HepG2 (cell line): Measurements from ENCODE around the gene INTU. TPM values are rescaled to one million over a fixed set of nuclear protein-coding genes. Genes with fewer than 3 reads are reported as not detected.

Source experiments
- ATAC-seq: fragments of 200-7000 bp; cut with Tn5 transposase; 3 replicates; pipeline ENCODE4 v1.9.1; 2020; ENCODE audit warnings: mild to moderate bottlenecking, moderate library complexity
- Bru-seq: library from RNA; stranded (reverse); fragments of 400-500 nt; gene quantifications from one replicate; lab custom pipeline; 2021; lab: Mats Ljungman, UMichigan
- BruChase-seq, 2 experiments: library from RNA; stranded (reverse); fragments of 400-500 nt; gene quantifications; one replicate each; lab custom pipeline; 2021; lab: Mats Ljungman, UMichigan
- BruUV-seq: library from RNA; stranded (reverse); fragments of 400-500 nt; replicated peaks from 2 replicates; lab custom pipeline; 2021; lab: Mats Ljungman, UMichigan
- CTCF ChIA-PET: fragments of 300-600 bp; formaldehyde crosslinking; extraction: SDS; loops from one replicate; lab custom pipeline; 2021; ENCODE audit warnings: low total read pairs, inconsistent platforms, low intra/inter-chr PET ratio; lab: Yijun Ruan, JAX
- POLR2A ChIA-PET: fragments of 350-600 bp; sonication (Branson Sonifier 250); formaldehyde crosslinking; loops from one replicate; lab custom pipeline; 2020; ENCODE audit warnings: antibody characterized with exemption, inconsistent platforms; lab: Yijun Ruan, JAX
- DNase-seq: peaks from one replicate; pipeline ENCODE4 v3.0.0-alpha.2; 2015; ENCODE audit warnings: low spot score
- FAIRE-seq: peaks from 3 replicates; lab custom pipeline; 2011; peaks lifted over from hg19 to GRCh38; lab: Jason Lieb, UNC
- H2AFZ ChIP-seq: one replicate; pipeline ENCODE4 v1.6.1; 2011; ENCODE audit warnings: low read length, inconsistent platforms
- H3K27ac ChIP-seq: fragments of 300-600 bp; 3 replicates; pipeline ENCODE4 v1.8.0; 2011; ENCODE audit warnings: mixed run types, mild to moderate bottlenecking, mixed read lengths, low read length, inconsistent platforms; ENCODE audit not compliant: insufficient read depth; ENCODE audit errors: extremely low read length
- H3K27me3 ChIP-seq, 2 experiments: fragments of 200-600 bp in 1 of 2; 2 replicates in 1 of 2; 3 replicates in 1 of 2; pipeline versions ENCODE4 v1.6.0 to v1.8.0; 2011; ENCODE audit warnings: low read length in 2 of 2, mild to moderate bottlenecking in 2 of 2, moderate library complexity in 2 of 2, inconsistent platforms in 1 of 2; ENCODE audit not compliant: insufficient read depth in 2 of 2, control insufficient read depth in 1 of 2
- H3K36me3 ChIP-seq, 2 experiments: fragments of 200-600 bp in 1 of 2; replicated peaks in 1 of 2; 2 replicates in 1 of 2; 3 replicates in 1 of 2; pipeline versions ENCODE4 v1.5.1 to v1.8.0; 2011; ENCODE audit warnings: low read length in 2 of 2, inconsistent platforms in 1 of 2; ENCODE audit not compliant: insufficient read depth in 2 of 2, control insufficient read depth in 1 of 2
- H3K4me1 ChIP-seq: 2 replicates; pipeline ENCODE4 v1.5.1; 2012; ENCODE audit warnings: low read length, inconsistent platforms; ENCODE audit not compliant: insufficient read depth
- H3K4me2 ChIP-seq: 2 replicates; pipeline ENCODE4 v1.6.0; 2011; ENCODE audit warnings: low read depth, low read length, inconsistent platforms
- H3K4me3 ChIP-seq, 3 experiments: fragments of 200-600 bp in 1 of 3; sonication (generic), shearing (Covaris generic) in 1 of 3; replicated peaks in 1 of 3; 2 replicates each; pipeline ENCODE4 v1.5.1; 2011 to 2016; ENCODE audit warnings: low read length in 3 of 3, inconsistent platforms in 2 of 3, low read depth in 2 of 3, mild to moderate bottlenecking in 2 of 3, control low read depth in 1 of 3, mixed read lengths in 1 of 3; ENCODE audit not compliant: insufficient read depth in 1 of 3
- H3K79me2 ChIP-seq: one replicate; pipeline ENCODE4 v1.6.1; 2011; ENCODE audit warnings: low read length, inconsistent platforms; ENCODE audit not compliant: insufficient read depth
- H3K9ac ChIP-seq: 2 replicates; pipeline ENCODE4 v1.6.0; 2011; ENCODE audit warnings: mild to moderate bottlenecking, low read depth, low read length, inconsistent platforms; ENCODE audit not compliant: insufficient read depth
- H3K9me3 ChIP-seq: 2 replicates; pipeline ENCODE4 v1.5.1; 2012; ENCODE audit warnings: mild to moderate bottlenecking, low read length
- H4K20me1 ChIP-seq: 2 replicates; pipeline ENCODE4 v1.6.0; 2011; ENCODE audit warnings: inconsistent platforms, mild to moderate bottlenecking, low read length, moderate library complexity; ENCODE audit not compliant: insufficient read depth
- ARID3A ChIP-seq: IDR thresholded peaks from 2 replicates; pipeline ENCODE4 v1.6.1; 2012; ENCODE audit warnings: low read depth, low read length, improper control_type of control experiment
- HHEX ChIP-seq: IDR thresholded peaks from 2 replicates; pipeline ENCODE4 v1.6.1; 2016; ENCODE audit warnings: control low read depth
- HOMEZ ChIP-seq: IDR thresholded peaks from 2 replicates; pipeline ENCODE4 v1.6.1; 2016; ENCODE audit warnings: low read depth
- POGZ ChIP-seq: sonication (generic); formaldehyde crosslinking; IDR thresholded peaks from 2 replicates; pipeline ENCODE4 v1.4.0; 2020; ENCODE audit warnings: mild to moderate bottlenecking, missing genetic modification reagents
- PREB ChIP-seq: sonication (generic); formaldehyde crosslinking; IDR thresholded peaks from 2 replicates; pipeline ENCODE4 v1.4.0; 2020; ENCODE audit warnings: missing genetic modification reagents
- SAP130 ChIP-seq: IDR thresholded peaks from 2 replicates; pipeline ENCODE4 v1.6.1; 2016; ENCODE audit warnings: low read depth
- TFDP2 ChIP-seq: sonication (generic); formaldehyde crosslinking; IDR thresholded peaks from 2 replicates; pipeline ENCODE4 v1.4.0; 2020; ENCODE audit warnings: missing genetic modification reagents
- ZNF264 ChIP-seq: sonication (generic); formaldehyde crosslinking; IDR thresholded peaks from 2 replicates; pipeline ENCODE4 v1.4.0; 2020; ENCODE audit warnings: missing genetic modification reagents
- ZNF44 ChIP-seq: sonication (generic); formaldehyde crosslinking; IDR thresholded peaks from 2 replicates; pipeline ENCODE4 v1.5.1; 2020; ENCODE audit warnings: mild to moderate bottlenecking, missing genetic modification reagents
- ZSCAN31 ChIP-seq: sonication (generic); formaldehyde crosslinking; IDR thresholded peaks from 2 replicates; pipeline ENCODE4 v1.5.0; 2020; ENCODE audit warnings: low read depth, mild to moderate bottlenecking, missing genetic modification reagents
- WGBS: methylation state at CpG from one replicate; pipeline ENCODE4 v1.1.6; 2017; ENCODE audit warnings: low lambda C conversion rate; 5-methylcytosine and 5-hydroxymethylcytosine counted together
- in situ Hi-C: cut with HindIII; loops from 2 replicates; pipeline ENCODE4 v1.10.0; 2017; ENCODE audit warnings: low pct_unique_long_range_greater_than_20kb; ENCODE audit not compliant: extremely low pct_ligation_motif_present
- intact Hi-C: fragments of 100-400 bp; cut with micrococcal nuclease; formaldehyde crosslinking; loops from one replicate; pipeline ENCODE4 v1.10.0; 2022; ENCODE audit not compliant: unreplicated experiment
- long read RNA-seq, 2 experiments: library from RNA in 1 of 2; library from polyadenylated mRNA in 1 of 2; stranded (forward) in 1 of 2; unstranded in 1 of 2; transcript quantifications; one replicate each; pipeline ENCODE4 v2.0.0, GENCODE V29; 2019 to 2022
- polyA minus RNA-seq, 3 experiments: library from RNA; depleted of rRNA, polyadenylated mRNA; stranded (reverse); fragments of >200 nt; gene quantifications; 2 replicates each; pipeline ENCODE4 v1.2.3, GENCODE V29; 2011; ENCODE audit warnings: low replicate concordance in 1 of 3
- polyA plus RNA-seq, 8 experiments: library from polyadenylated mRNA; depleted of rRNA in 3 of 8; stranded (reverse) in 7 of 8; unstranded in 1 of 8; fragments of >200 nt; fragmentation: Illumina TruSeq in 4 of 8; extraction: Trizol in 4 of 8; gene quantifications; 2 replicates each; pipeline versions ENCODE4 v1.2.1 to v1.2.3, GENCODE V29; 2011 to 2016; ENCODE audit warnings: low read depth in 4 of 8, missing spikeins in 1 of 8, mixed read lengths in 1 of 8; ENCODE audit not compliant: insufficient read depth in 1 of 8
- total RNA-seq, 5 experiments: library from RNA; depleted of rRNA; stranded (reverse); fragments of >200 nt; fragmentation: Illumina TruSeq; extraction: Trizol; gene quantifications; 2 replicates each; pipeline ENCODE4 v1.2.3, GENCODE V29; 2016; ENCODE audit warnings: low read depth in 1 of 5

Gene INTU
- 6.2 and 7.5 TPM in 2 replicates for total RNA-seq (2016; rRNA removed; fragmentation: Illumina TruSeq; extraction: Trizol)
- total RNA-seq (2016; cell fraction: cytosol; rRNA removed; fragmentation: Illumina TruSeq; extraction: Trizol; ENCODE audit: low read depth): 2.3 and 2.6 TPM in 2 replicates
- 6.1 and 7.3 TPM in 2 replicates for total RNA-seq (2016; cell fraction: insoluble cytoplasmic fraction; rRNA removed; fragmentation: Illumina TruSeq; extraction: Trizol)
- 2.0 and 3.2 TPM in 2 replicates for total RNA-seq (2016; cell fraction: membrane; rRNA removed; fragmentation: Illumina TruSeq; extraction: Trizol)
- total RNA-seq (2016; cell fraction: nucleus; rRNA removed; fragmentation: Illumina TruSeq; extraction: Trizol): 14.4 and 15.1 TPM in 2 replicates
- 4.6 and 5.3 TPM in 2 replicates for polyA plus RNA-seq (2011; rRNA removed)
- polyA plus RNA-seq (2011; cell fraction: cytosol; rRNA removed): 1.0 and 1.2 TPM in 2 replicates
- polyA plus RNA-seq (2011; cell fraction: nucleus; rRNA removed): 13.0 and 13.6 TPM in 2 replicates
- polyA plus RNA-seq (2012): 2.1 and 3.1 TPM in 2 replicates
- polyA plus RNA-seq (2016; cell fraction: cytosol; fragmentation: Illumina TruSeq; extraction: Trizol; ENCODE audit: low read depth): 0.26 and 0.31 TPM in 2 replicates
- 2.4 and 2.6 TPM in 2 replicates for polyA plus RNA-seq (2016; cell fraction: insoluble cytoplasmic fraction; fragmentation: Illumina TruSeq; extraction: Trizol; ENCODE audit: low read depth)
- 0.24 and 0.41 TPM in 2 replicates for polyA plus RNA-seq (2016; cell fraction: membrane; fragmentation: Illumina TruSeq; extraction: Trizol; ENCODE audit: low read depth)
- 12.5 and 13.8 TPM in 2 replicates for polyA plus RNA-seq (2016; cell fraction: nucleus; fragmentation: Illumina TruSeq; extraction: Trizol; ENCODE audit: insufficient read depth, low read depth)
- 4.3 TPM in 2 replicates for polyA minus RNA-seq (2011; rRNA and poly(A)+ RNA removed; ENCODE audit: low replicate concordance)
- 3.0 and 3.7 TPM in 2 replicates for polyA minus RNA-seq (2011; cell fraction: cytosol; rRNA and poly(A)+ RNA removed)
- 24.3 and 30.0 TPM in 2 replicates for polyA minus RNA-seq (2011; cell fraction: nucleus; rRNA and poly(A)+ RNA removed)
- percentile 55 among the genes with signal in this experiment for Bru-seq, nascent RNA
- BruChase-seq, experiment 1, labeled RNA remaining after a 6-hour chase: percentile 53 among the genes with signal in this experiment
- percentile 56 among the genes with signal in this experiment for BruChase-seq, experiment 2, labeled RNA remaining after a 2-hour chase
- long read RNA-seq, experiment 1, partial matches to known transcripts: 2 of 2 reads
- long read RNA-seq, experiment 1, other reads (novel, unspliced or antisense): 0 of 2 reads
- long read RNA-seq, experiment 2, partial matches to known transcripts: 0 of 3 reads
- long read RNA-seq, experiment 2, other reads (novel, unspliced or antisense): 3 of 3 reads

- POLR2A ChIA-PET: interaction anchor here (0.8 to 1.1 kb wide), 5 partner anchors 9 to 655 kb away, joined by 3 read pairs; partner anchors contain the start of genes ABHD18, MFSD8 and PGRMC2
- in situ Hi-C loops: no loop called here
- TF ChIP-seq SAP130 (peak; percentile 96), HOMEZ (peak; percentile 66; the same call in 1 of the 2 replicates), ZNF44 (CRISPR knock-in tag) (no peak), ZSCAN31 (CRISPR knock-in tag) (no peak), ARID3A (no peak), HHEX (CRISPR knock-in tag) (no peak), TFDP2 (CRISPR knock-in tag) (peak; percentile 38), ZNF264 (CRISPR knock-in tag) (no peak), POGZ (CRISPR knock-in tag) (peak; percentile 83), PREB (CRISPR knock-in tag) (no peak)
Measured at GRCh38 chr4:127632420-127633403, at the start of gene INTU. Gene INTU, plus strand, starts transcription at chr4:127632957. Its CDS starts 78 bp downstream, at chr4:127633035.

More at GRCh38 chr4:127632420-127633403, at the start of gene INTU:
- Histone ChIP-seq H3K4me2 (peak within 1 kb of the TSS; percentile 99), H3K4me1 (peaks cover 8% of the 10 kb centered on the region), H3K4me3 (peak within 1 kb of the TSS; percentile 66 to 76 (median 70)), H3K79me2 (no peaks in the 10 kb centered on the region), H4K20me1 (no peaks in the 10 kb centered on the region), H3K9me3 (no peaks in the 10 kb centered on the region), H3K27ac (peak within 1 kb of the TSS; percentile 51), H3K27me3 (peaks cover 0 to 7% of the 10 kb centered on the region in 2 experiments; a peak in 2 of 5 replicates), H3K9ac (peak within 1 kb of the TSS; percentile 77), H2AFZ (peak within 1 kb of the TSS; percentile 97), H3K36me3 (no peaks in the 10 kb centered on the region)
- no TSS peak for BruUV-seq
- intact Hi-C loops: loop anchor here (1.0 kb wide), 1 partner anchor 10 kb away; no protein-coding TSS in a partner anchor
- ATAC-seq: peak; percentile 100
- WGBS: under 1% methylated on average over 34 of the region's 38 CpGs
- DNase-seq: peak; percentile 93
- peak; percentile 97 for FAIRE-seq
- CTCF ChIA-PET: no interaction called here
